ENCODE measurements around the gene C3orf38.

- no peak for TF ChIP-seq CTCF (IDR thresholded peaks at IDR 0.05 in 4 of 5, conservative IDR thresholded peaks at IDR 0.05 in 1 of 5)
- TF ChIP-seq POLR2A (IDR thresholded peaks at IDR 0.05) = no peak
Observed at GRCh38 chr3:88168171-88168570, 18.4 kb downstream of the C3orf38 start.
